Measurements from ENCODE around the gene MYCBPAP. TPM values are rescaled to one million over a fixed set of nuclear protein-coding genes. Genes with fewer than 3 reads are reported as not detected.

The MYCBPAP gene
- total and polyA plus RNA-seq, 3 experiments from 2014 or later: 0.83 to 0.86 TPM; not detected in 1

DNA sequence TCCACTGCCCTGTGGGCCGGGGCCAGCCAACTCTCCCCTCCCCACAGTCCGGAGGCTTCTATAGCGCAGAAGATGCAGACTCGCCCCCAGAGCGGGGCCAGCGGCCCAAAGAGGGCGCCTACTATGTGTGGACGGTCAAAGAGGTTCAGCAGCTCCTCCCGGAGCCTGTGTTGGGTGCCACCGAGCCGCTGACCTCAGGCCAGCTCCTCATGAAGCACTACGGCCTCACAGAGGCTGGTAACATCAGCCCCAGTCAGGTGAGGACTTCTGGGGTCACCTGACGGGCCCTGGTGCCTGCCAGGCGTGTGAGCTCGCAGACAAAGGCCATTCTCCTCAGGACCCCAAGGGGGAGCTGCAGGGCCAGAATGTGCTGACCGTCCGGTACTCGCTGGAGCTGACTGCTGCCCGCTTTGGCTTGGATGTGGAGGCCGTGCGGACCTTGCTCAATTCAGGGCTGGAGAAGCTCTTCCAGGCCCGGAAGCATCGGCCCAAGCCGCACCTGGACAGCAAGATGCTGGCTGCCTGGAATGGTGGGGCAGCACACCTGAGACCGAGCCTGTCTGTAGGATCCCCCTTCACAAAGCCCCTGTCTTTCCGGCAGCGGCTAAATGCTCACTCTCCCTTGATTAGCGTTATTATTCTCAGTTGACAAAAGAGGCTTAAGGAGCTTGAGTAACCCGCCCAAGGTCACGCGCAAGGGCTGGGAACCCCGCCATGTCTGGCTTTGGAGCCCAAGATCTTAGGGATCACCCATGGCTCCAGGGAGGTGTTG is 42.6 kb downstream of the MYCBPAP start:
- ChIA-PET POLR2A (interaction anchor here (0.9 kb wide), 1 partner anchor 9 kb away, joined by 4 read pairs; no protein-coding TSS in a partner anchor), CTCF (interaction anchor here (2.6 to 3.5 kb wide), 2 partner anchors 76 to 79 kb away, joined by 6 to 14 read pairs; no protein-coding TSS in a partner anchor)
- no peaks in the 10 kb centered on the region for H3K36me3 ChIP-seq (ENCODE audit: insufficient read depth, low read length)
- peaks cover 16% of the 10 kb centered on the region for H3K4me1 ChIP-seq (ENCODE audit: insufficient read depth, low read length)
- H3K36me3 Mint-ChIP-seq: peaks cover 0 to 11% (median 0%) of the 10 kb centered on the region in 3 donors
- no peak for DNase-seq
- no peak overlapping the region for H3K27ac ChIP-seq (ENCODE audit: low read depth, low read length)
- H3K9me3 ChIP-seq (ENCODE audit: low read length): no peaks in the 10 kb centered on the region
- peaks cover 0 to 5% of the 10 kb centered on the region in 2 donors for H3K27me3 Mint-ChIP-seq
- peaks cover 4 to 15% (median 5%) of the 10 kb centered on the region in 3 donors for H3K4me1 Mint-ChIP-seq
- H3K27me3 ChIP-seq (ENCODE audit: insufficient read depth, low read length, poor library complexity, severe bottlenecking): no peaks in the 10 kb centered on the region
- H3K27ac Mint-ChIP-seq: no peak overlapping the region
- no peak overlapping the region for H3K4me3 Mint-ChIP-seq
- H3K9me3 Mint-ChIP-seq: no peaks in the 10 kb centered on the region
- no peak overlapping the region for H3K4me3 ChIP-seq (ENCODE audit: low read length)

DNA sequence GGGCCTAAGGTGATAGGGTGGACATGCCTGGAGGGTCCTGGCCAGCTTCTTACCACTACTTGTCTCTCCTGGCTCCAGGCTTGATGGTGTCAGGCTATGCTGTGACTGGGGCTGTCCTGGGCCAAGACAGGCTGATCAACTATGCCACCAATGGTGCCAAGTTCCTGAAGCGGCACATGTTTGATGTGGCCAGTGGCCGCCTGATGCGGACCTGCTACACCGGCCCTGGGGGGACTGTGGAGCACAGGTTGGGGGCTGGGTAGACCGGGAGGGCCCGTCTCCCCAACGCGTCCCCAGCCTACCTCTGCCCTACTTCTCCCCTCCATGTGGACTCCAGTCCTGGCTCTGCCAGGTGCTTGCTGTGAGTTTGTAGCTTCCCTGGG is 43.2 kb downstream of the MYCBPAP start:
- no peak for DNase-seq
- peaks cover 12% of the 10 kb centered on the region for H3K4me1 ChIP-seq (ENCODE audit: insufficient read depth, low read length)
- H3K36me3 ChIP-seq (ENCODE audit: insufficient read depth, low read length): no peaks in the 10 kb centered on the region
- Mint-ChIP-seq H3K9me3 (no peaks in the 10 kb centered on the region), H3K27ac (no peak overlapping the region), H3K4me1 (peaks cover 4 to 11% (median 5%) of the 10 kb centered on the region in 3 donors), H3K4me3 (no peak overlapping the region), H3K36me3 (peaks cover 0 to 11% (median 0%) of the 10 kb centered on the region in 3 donors), H3K27me3 (peaks cover 0 to 5% of the 10 kb centered on the region in 2 donors)
- no peak overlapping the region for H3K4me3 ChIP-seq (ENCODE audit: low read length)
- H3K9me3 ChIP-seq (ENCODE audit: low read length): no peaks in the 10 kb centered on the region
- ChIA-PET POLR2A (no interaction called here), CTCF (interaction anchor here (3.5 kb wide), 1 partner anchor 75 kb away, joined by 14 read pairs; no protein-coding TSS in a partner anchor)
- no peaks in the 10 kb centered on the region for H3K27me3 ChIP-seq (ENCODE audit: insufficient read depth, low read length, poor library complexity, severe bottlenecking)
- no peak overlapping the region for H3K27ac ChIP-seq (ENCODE audit: low read depth, low read length)

DNA sequence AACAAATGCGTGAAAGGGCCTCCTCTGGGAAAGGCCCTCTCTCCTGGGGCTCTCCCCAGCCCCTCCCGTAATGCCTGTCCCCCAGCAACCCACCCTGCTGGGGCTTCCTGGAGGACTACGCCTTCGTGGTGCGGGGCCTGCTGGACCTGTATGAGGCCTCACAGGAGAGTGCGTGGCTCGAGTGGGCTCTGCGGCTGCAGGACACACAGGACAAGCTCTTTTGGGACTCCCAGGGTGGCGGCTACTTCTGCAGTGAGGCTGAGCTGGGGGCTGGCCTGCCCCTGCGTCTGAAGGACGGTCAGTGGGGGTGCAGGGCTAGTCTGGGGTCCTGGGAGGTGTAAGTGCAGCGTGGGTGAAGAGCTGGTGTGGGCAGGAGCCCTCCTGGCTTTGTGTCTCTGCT is 43.6 kb downstream of the MYCBPAP start:
- Histone ChIP-seq H3K9me3 (ENCODE audit: low read length) (no peaks in the 10 kb centered on the region), H3K27me3 (ENCODE audit: insufficient read depth, low read length, poor library complexity, severe bottlenecking) (no peaks in the 10 kb centered on the region), H3K4me1 (ENCODE audit: insufficient read depth, low read length) (peaks cover 8% of the 10 kb centered on the region), H3K36me3 (ENCODE audit: insufficient read depth, low read length) (no peaks in the 10 kb centered on the region), H3K27ac (ENCODE audit: low read depth, low read length) (no peak overlapping the region), H3K4me3 (ENCODE audit: low read length) (no peak overlapping the region)
- no peak for DNase-seq
- POLR2A ChIA-PET: no interaction called here
- Mint-ChIP-seq H3K27me3 (peaks cover 0 to 9% of the 10 kb centered on the region in 2 donors), H3K4me3 (no peak overlapping the region), H3K36me3 (peaks cover 0 to 11% (median 0%) of the 10 kb centered on the region in 3 donors), H3K9me3 (no peaks in the 10 kb centered on the region), H3K27ac (no peak overlapping the region), H3K4me1 (peaks cover 1 to 6% (median 2%) of the 10 kb centered on the region in 3 donors)
- CTCF ChIA-PET: interaction anchor here (3.5 kb wide), 1 partner anchor 75 kb away, joined by 14 read pairs; no protein-coding TSS in a partner anchor

DNA sequence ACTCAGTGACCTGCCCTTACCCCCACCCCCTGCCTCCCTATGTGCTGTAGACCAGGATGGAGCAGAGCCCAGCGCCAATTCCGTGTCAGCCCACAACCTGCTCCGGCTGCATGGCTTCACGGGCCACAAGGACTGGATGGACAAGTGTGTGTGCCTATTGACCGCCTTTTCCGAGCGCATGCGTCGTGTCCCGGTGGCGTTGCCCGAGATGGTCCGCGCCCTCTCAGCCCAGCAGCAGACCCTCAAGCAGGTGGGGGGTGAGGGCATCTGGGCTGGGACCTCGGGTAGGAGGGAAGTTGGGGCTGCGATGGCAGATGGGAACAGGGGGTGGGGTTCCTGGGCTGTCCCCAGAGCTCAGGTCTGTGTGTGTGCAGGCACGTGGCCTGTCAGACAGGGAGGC is 46.0 kb downstream of the MYCBPAP start:
- CTCF ChIA-PET: no interaction called here
- POLR2A ChIA-PET: no interaction called here
- H3K4me1 Mint-ChIP-seq: peaks cover under 1 to 11% (median 11%) of the 10 kb centered on the region in 3 donors

DNA sequence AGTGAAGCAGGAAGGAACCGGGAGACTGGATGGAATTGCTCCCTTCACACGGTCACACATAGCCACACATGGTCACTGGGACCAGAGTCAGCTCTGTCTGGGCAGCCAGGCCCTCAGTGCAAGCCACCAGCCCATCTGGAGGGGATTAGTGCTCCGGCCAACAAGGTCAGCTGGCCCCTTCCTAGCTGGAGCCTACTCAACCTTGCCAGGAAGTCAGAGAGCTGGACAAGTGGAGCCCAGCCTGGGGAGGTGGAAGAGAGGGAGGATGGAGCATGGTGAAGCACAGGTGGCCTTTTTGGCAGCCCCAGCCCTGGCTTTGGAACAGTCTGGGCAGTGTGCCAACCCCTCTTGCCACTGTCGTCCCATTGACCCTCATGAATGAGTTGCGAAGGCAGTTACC is 48.6 kb downstream of the MYCBPAP start:
- Mint-ChIP-seq H3K27ac (no peak overlapping the region), H3K4me3 (no peak overlapping the region), H3K27me3 (peaks cover 31 to 35% of the 10 kb centered on the region in 2 donors), H3K36me3 (peaks cover 0 to 8% (median 0%) of the 10 kb centered on the region in 3 donors), H3K9me3 (no peaks in the 10 kb centered on the region), H3K4me1 (peaks cover 10 to 22% (median 22%) of the 10 kb centered on the region in 3 donors)
- H3K4me1 ChIP-seq (ENCODE audit: insufficient read depth, low read length): peaks cover 15% of the 10 kb centered on the region
- no peak overlapping the region for H3K4me3 ChIP-seq (ENCODE audit: low read length)
- ChIA-PET CTCF (no interaction called here), POLR2A (no interaction called here)
- no peak overlapping the region for H3K27ac ChIP-seq (ENCODE audit: low read depth, low read length)
- DNase-seq: no peak
- H3K36me3 ChIP-seq (ENCODE audit: insufficient read depth, low read length): no peaks in the 10 kb centered on the region
- no peaks in the 10 kb centered on the region for H3K9me3 ChIP-seq (ENCODE audit: low read length)
- H3K27me3 ChIP-seq (ENCODE audit: insufficient read depth, low read length, poor library complexity, severe bottlenecking): peaks cover 28% of the 10 kb centered on the region

More for the DNA sequence above, 46.0 kb downstream of the MYCBPAP start:
- Histone ChIP-seq H3K36me3 (ENCODE audit: insufficient read depth, low read length) (no peaks in the 10 kb centered on the region), H3K27ac (ENCODE audit: low read depth, low read length) (no peak overlapping the region), H3K27me3 (ENCODE audit: insufficient read depth, low read length, poor library complexity, severe bottlenecking) (peaks cover 17% of the 10 kb centered on the region), H3K9me3 (ENCODE audit: low read length) (no peaks in the 10 kb centered on the region), H3K4me1 (ENCODE audit: insufficient read depth, low read length) (peaks cover 4% of the 10 kb centered on the region), H3K4me3 (ENCODE audit: low read length) (no peak overlapping the region)
- Mint-ChIP-seq H3K4me3 (no peak overlapping the region), H3K36me3 (peaks cover 0 to 11% (median 0%) of the 10 kb centered on the region in 3 donors), H3K27me3 (peaks cover 20 to 26% of the 10 kb centered on the region in 2 donors), H3K9me3 (no peaks in the 10 kb centered on the region), H3K27ac (no peak overlapping the region)
- no peak for DNase-seq

DNA sequence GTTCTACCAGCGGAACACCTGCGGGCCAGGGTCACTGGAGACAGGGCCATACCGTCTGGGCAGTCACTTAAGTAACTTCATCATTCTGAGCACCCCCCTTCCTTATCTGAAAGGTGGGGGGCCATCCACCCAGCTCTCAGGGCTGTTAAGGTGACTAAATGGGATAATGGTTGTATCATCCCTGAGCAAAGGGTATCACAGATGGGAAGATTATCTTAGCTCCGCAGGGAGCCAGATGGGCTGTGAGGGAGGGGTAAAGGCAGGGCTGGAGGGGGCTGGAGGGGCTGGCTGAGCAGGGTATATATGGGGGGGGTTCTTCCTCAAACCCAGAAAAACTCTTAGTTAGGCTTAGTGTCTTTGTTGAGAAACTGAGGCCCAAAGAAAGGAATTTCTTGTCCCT is 49.4 kb downstream of the MYCBPAP start:
- no peak for DNase-seq
- Mint-ChIP-seq H3K27me3 (peaks cover 38 to 41% of the 10 kb centered on the region in 2 donors), H3K4me1 (peaks cover 15 to 28% (median 27%) of the 10 kb centered on the region in 3 donors), H3K4me3 (peak overlapping the region in 1 of 7 donors; percentile 79), H3K9me3 (no peaks in the 10 kb centered on the region), H3K36me3 (peaks cover 0 to 8% (median 0%) of the 10 kb centered on the region in 3 donors), H3K27ac (peak overlapping the region in 1 of 8 donors; percentile 52)
- Histone ChIP-seq H3K9me3 (ENCODE audit: low read length) (no peaks in the 10 kb centered on the region), H3K4me1 (ENCODE audit: insufficient read depth, low read length) (peaks cover 20% of the 10 kb centered on the region), H3K4me3 (ENCODE audit: low read length) (no peak overlapping the region), H3K27me3 (ENCODE audit: insufficient read depth, low read length, poor library complexity, severe bottlenecking) (peaks cover 34% of the 10 kb centered on the region), H3K36me3 (ENCODE audit: insufficient read depth, low read length) (no peaks in the 10 kb centered on the region), H3K27ac (ENCODE audit: low read depth, low read length) (no peak overlapping the region)
- ChIA-PET CTCF (no interaction called here), POLR2A (no interaction called here)

DNA sequence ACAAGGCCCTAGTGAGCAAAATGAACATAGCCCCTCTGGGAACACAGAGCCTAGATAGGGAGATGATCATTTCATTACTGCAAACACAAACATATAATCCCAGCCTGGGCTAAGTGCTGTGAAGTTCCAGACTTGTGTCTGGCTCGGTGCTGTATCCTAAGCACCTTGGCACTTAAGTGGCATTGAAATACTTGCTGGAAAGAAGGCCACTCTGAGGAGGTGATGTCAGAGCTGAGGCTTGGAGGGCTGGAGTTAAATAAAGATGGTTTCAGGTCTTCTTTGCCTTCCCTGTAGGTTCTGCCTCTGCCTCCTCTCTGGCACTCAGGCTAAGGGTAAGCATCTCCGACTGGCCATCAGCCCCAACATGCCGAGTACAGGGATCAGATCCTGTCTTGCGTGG is 49.9 kb downstream of the MYCBPAP start:
- no peaks in the 10 kb centered on the region for H3K36me3 ChIP-seq (ENCODE audit: insufficient read depth, low read length)
- Mint-ChIP-seq H3K27ac (peak overlapping the region in 3 of 8 donors; percentile 19 to 52 (median 47)), H3K27me3 (peaks cover 39 to 44% of the 10 kb centered on the region in 2 donors), H3K4me3 (peak overlapping the region; percentile 37 to 86 (median 79)), H3K9me3 (no peaks in the 10 kb centered on the region), H3K36me3 (peaks cover 0 to 8% (median 0%) of the 10 kb centered on the region in 3 donors), H3K4me1 (peaks cover 15 to 29% (median 27%) of the 10 kb centered on the region in 3 donors)
- peaks cover 39% of the 10 kb centered on the region for H3K27me3 ChIP-seq (ENCODE audit: insufficient read depth, low read length, poor library complexity, severe bottlenecking)
- POLR2A ChIA-PET: no interaction called here
- no peak overlapping the region for H3K27ac ChIP-seq (ENCODE audit: low read depth, low read length)
- peaks cover 22% of the 10 kb centered on the region for H3K4me1 ChIP-seq (ENCODE audit: insufficient read depth, low read length)
- CTCF ChIA-PET: no interaction called here
- H3K4me3 ChIP-seq (ENCODE audit: low read length): no peak overlapping the region
- DNase-seq: no peak
- H3K9me3 ChIP-seq (ENCODE audit: low read length): no peaks in the 10 kb centered on the region

DNA sequence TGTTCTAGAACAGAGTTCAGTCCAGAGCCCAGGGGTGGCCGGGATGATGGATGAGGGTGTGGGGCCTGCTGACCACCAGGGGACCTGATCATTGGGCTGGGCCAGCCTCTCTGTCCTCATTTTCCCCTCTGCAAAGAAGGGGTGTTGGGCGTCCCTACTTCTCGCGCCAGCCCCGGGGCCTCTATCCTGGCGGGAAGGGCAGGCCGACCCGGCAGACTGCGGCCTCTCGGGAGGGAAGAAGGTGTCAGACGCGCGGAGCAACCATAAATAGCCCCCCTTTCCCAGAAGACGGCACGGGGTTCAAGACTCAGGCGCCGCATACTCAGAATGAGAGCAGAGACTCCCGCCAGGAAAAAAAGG is 50.3 kb downstream of the MYCBPAP start:
- CTCF ChIA-PET: no interaction called here
- H3K36me3 ChIP-seq (ENCODE audit: insufficient read depth, low read length): no peaks in the 10 kb centered on the region
- peaks cover 22% of the 10 kb centered on the region for H3K4me1 ChIP-seq (ENCODE audit: insufficient read depth, low read length)
- no peaks in the 10 kb centered on the region for H3K9me3 Mint-ChIP-seq
- POLR2A ChIA-PET: no interaction called here
- H3K27me3 ChIP-seq (ENCODE audit: insufficient read depth, low read length, poor library complexity, severe bottlenecking): peaks cover 42% of the 10 kb centered on the region
- no peak overlapping the region for H3K27ac ChIP-seq (ENCODE audit: low read depth, low read length)
- DNase-seq: no peak
- H3K9me3 ChIP-seq (ENCODE audit: low read length): no peaks in the 10 kb centered on the region
- no peak overlapping the region for H3K4me3 ChIP-seq (ENCODE audit: low read length)
- H3K36me3 Mint-ChIP-seq: peaks cover 0 to 8% (median 0%) of the 10 kb centered on the region in 3 donors
- H3K4me1 Mint-ChIP-seq: peaks cover 16 to 29% (median 27%) of the 10 kb centered on the region in 3 donors
- peak overlapping the region in 2 of 8 donors; percentile 19 to 52 for H3K27ac Mint-ChIP-seq
- peaks cover 44 to 48% of the 10 kb centered on the region in 2 donors for H3K27me3 Mint-ChIP-seq
- peak overlapping the region; percentile 37 to 86 (median 79) for H3K4me3 Mint-ChIP-seq

Data from CD8-positive, alpha-beta memory T cell (primary cell).